Posterior cingulate gyrus (tissue), 11 donors: ENCODE results near the gene PRMT6.
"Not testable (repeated sequence)": the region's sequence is repeated elsewhere in the genome, so short reads cannot be mapped to it uniquely, and the experiment has no call there.

ENCODE experiments used
- DNase-seq, 10 donors: peaks; one replicate each; pipeline versions ENCODE4 v3.0.0 to v3.0.0-alpha.2; 2020 to 2021; ENCODE audit warnings: mixed read lengths in 3 of 10
- intact Hi-C: fragments of 100-400 bp; cut with DNase I; formaldehyde crosslinking; loops from one replicate; pipeline ENCODE4 v1.15.1; 2023

PRMT6 gene

GRCh38 chr1:107091418-107091817, 34.9 kb downstream of the PRMT6 start:
- no peak for DNase-seq
- intact Hi-C loops: no loop called here

GRCh38 chr1:107093395-107093794, 36.9 kb downstream of the PRMT6 start:
- DNase-seq, intact Hi-C loops: not testable (repeated sequence)

GRCh38 chr1:107095647-107096046, 39.2 kb downstream of the PRMT6 start:
- DNase-seq: no peak
- intact Hi-C loops: no loop called here

- DNase-seq: no peak
- intact Hi-C loops: no loop called here
Measured at GRCh38 chr1:107096690-107097089, 40.2 kb downstream of the PRMT6 start.

- no peak for DNase-seq
- intact Hi-C loops: no loop called here
Measured at GRCh38 chr1:107098961-107099360, 42.5 kb downstream of the PRMT6 start.

- intact Hi-C loops: no loop called here
- DNase-seq: no peak
Measured at GRCh38 chr1:107100331-107100984, 44.0 kb downstream of the PRMT6 start.

- no peak for DNase-seq
- intact Hi-C loops: no loop called here
Measured at GRCh38 chr1:107105914-107106313, 49.4 kb downstream of the PRMT6 start.
